Mesenchymal stem cell (in vitro differentiated cells and primary cell): ENCODE data around the gene NCOA7.

Experiments used
- DNase-seq: peaks from one replicate; pipeline ENCODE4 v3.0.0-alpha.2; 2013
- H2AFZ ChIP-seq: one replicate; pipeline ENCODE4 v1.6.1; 2013; ENCODE audit warnings: low read depth, mild to moderate bottlenecking, control low read depth, inconsistent platforms, low read length, moderate library complexity
- H2AK5ac ChIP-seq: 2 replicates; pipeline ENCODE4 v1.6.1; 2013; ENCODE audit warnings: low read length, moderate library complexity, mild to moderate bottlenecking, inconsistent platforms; ENCODE audit not compliant: severe bottlenecking
- H2BK120ac ChIP-seq: one replicate; pipeline ENCODE4 v1.6.1; 2013; ENCODE audit warnings: low read depth, mild to moderate bottlenecking, inconsistent platforms, low read length, moderate library complexity
- H2BK12ac ChIP-seq, 2 experiments: one replicate each; pipeline ENCODE4 v1.6.1; 2013; ENCODE audit warnings: inconsistent platforms in 2 of 2, low read length in 2 of 2, mild to moderate bottlenecking in 2 of 2, moderate library complexity in 2 of 2, control low read depth in 1 of 2
- H2BK15ac ChIP-seq: one replicate; pipeline ENCODE4 v1.6.1; 2013; ENCODE audit warnings: mild to moderate bottlenecking, low read depth, inconsistent platforms; ENCODE audit not compliant: poor library complexity, severe bottlenecking
- H2BK5ac ChIP-seq: 2 replicates; pipeline ENCODE4 v1.6.1; 2013; ENCODE audit warnings: low read depth, mild to moderate bottlenecking, low read length, control low read depth, inconsistent platforms; ENCODE audit not compliant: poor library complexity, severe bottlenecking
- H3K14ac ChIP-seq, 2 experiments: one replicate each; pipeline ENCODE4 v1.6.1; 2013; ENCODE audit warnings: inconsistent platforms in 2 of 2, low read length in 2 of 2, control low read depth in 1 of 2, mild to moderate bottlenecking in 1 of 2, moderate library complexity in 1 of 2
- H3K18ac ChIP-seq, 2 experiments: one replicate each; pipeline ENCODE4 v1.6.1; 2013; ENCODE audit warnings: inconsistent platforms in 2 of 2, low read length in 2 of 2, control low read depth in 1 of 2, low read depth in 1 of 2, mild to moderate bottlenecking in 1 of 2
- H3K23ac ChIP-seq, 2 experiments: one replicate each; pipeline ENCODE4 v1.6.1; 2013; ENCODE audit warnings: inconsistent platforms in 2 of 2, low read length in 2 of 2, mild to moderate bottlenecking in 2 of 2, moderate library complexity in 2 of 2, control low read depth in 1 of 2
- H3K27ac ChIP-seq: 2 replicates; pipeline ENCODE4 v1.5.1; 2013; ENCODE audit warnings: mild to moderate bottlenecking, moderate library complexity, low read length, control low read depth, inconsistent platforms; ENCODE audit not compliant: poor library complexity, severe bottlenecking
- H3K27me3 ChIP-seq, 2 experiments: 2 replicates each; pipeline versions ENCODE4 v1.6.1 to v1.7.0; 2013; ENCODE audit warnings: low read length in 2 of 2, mild to moderate bottlenecking in 2 of 2, moderate library complexity in 2 of 2, control low read depth in 1 of 2, inconsistent platforms in 1 of 2; ENCODE audit not compliant: control insufficient read depth in 1 of 2, insufficient read depth in 1 of 2
- H3K36me3 ChIP-seq, 2 experiments: 2 replicates each; pipeline versions ENCODE4 v1.6.1 to v1.7.0; 2013; ENCODE audit warnings: low read length in 2 of 2, control low read depth in 1 of 2, inconsistent platforms in 1 of 2, low read depth in 1 of 2, mild to moderate bottlenecking in 1 of 2; ENCODE audit not compliant: insufficient read depth in 2 of 2, control insufficient read depth in 1 of 2
- H3K4ac ChIP-seq, 2 experiments: one replicate each; pipeline ENCODE4 v1.6.1; 2013; ENCODE audit warnings: inconsistent platforms in 2 of 2, low read length in 2 of 2, mild to moderate bottlenecking in 2 of 2, moderate library complexity in 2 of 2, control low read depth in 1 of 2, low read depth in 1 of 2
- H3K4me1 ChIP-seq: 2 replicates; pipeline ENCODE4 v1.6.1; 2013; ENCODE audit warnings: low read depth, low read length, control low read depth; ENCODE audit not compliant: control insufficient read depth, insufficient read depth
- H3K4me2 ChIP-seq: 2 replicates; pipeline ENCODE4 v1.6.1; 2013; ENCODE audit warnings: low read length, mild to moderate bottlenecking, inconsistent platforms; ENCODE audit not compliant: poor library complexity, severe bottlenecking
- H3K4me3 ChIP-seq, 2 experiments: 2 replicates each; pipeline versions ENCODE4 v1.5.1 to v1.7.0; 2013; ENCODE audit warnings: low read length in 2 of 2, mild to moderate bottlenecking in 2 of 2, control low read depth in 1 of 2, low read depth in 1 of 2; ENCODE audit not compliant: insufficient read depth in 1 of 2
- H3K79me1 ChIP-seq: replicated peaks from 2 replicates; pipeline ENCODE4 v1.6.1; 2013; ENCODE audit warnings: mild to moderate bottlenecking, control low read depth, low read length, inconsistent platforms; ENCODE audit not compliant: poor library complexity, severe bottlenecking
- H3K9ac ChIP-seq: 2 replicates; pipeline ENCODE4 v1.7.0; 2013; ENCODE audit warnings: mild to moderate bottlenecking, low read length, moderate library complexity
- H3K9me3 ChIP-seq: 2 replicates; pipeline ENCODE4 v1.7.0; 2013; ENCODE audit warnings: mild to moderate bottlenecking, low read length; ENCODE audit not compliant: control insufficient read depth
- H4K8ac ChIP-seq: one replicate; pipeline ENCODE4 v1.6.1; 2013; ENCODE audit warnings: inconsistent platforms, mild to moderate bottlenecking, low read length, moderate library complexity
- H4K91ac ChIP-seq: one replicate; pipeline ENCODE4 v1.6.1; 2013; ENCODE audit warnings: mild to moderate bottlenecking, low read length, inconsistent platforms
- WGBS: methylation state at CpG from one replicate; pipeline ENCODE4 v1.1.7; 2013; ENCODE audit warnings: mixed read lengths; 5-methylcytosine and 5-hydroxymethylcytosine counted together

The NCOA7 gene

GRCh38 chr6:125765944-125766343 lies 24.8 kb upstream of the NCOA7 start:
- Histone ChIP-seq H3K4me2 (no peak overlapping the region), H2BK15ac (no peak overlapping the region), H2AFZ (no peak overlapping the region), H3K27me3 (no peaks in the 10 kb centered on the region), H3K4ac (no peak overlapping the region), H3K79me1 (no peaks in the 10 kb centered on the region), H2BK5ac (no peak overlapping the region), H3K23ac (no peak overlapping the region), H3K27ac (no peak overlapping the region), H3K4me3 (no peak overlapping the region), H2AK5ac (no peak overlapping the region), H4K8ac (no peak overlapping the region), H3K36me3 (no peaks in the 10 kb centered on the region), H2BK12ac (no peak overlapping the region), H3K9me3 (no peaks in the 10 kb centered on the region), H3K18ac (no peak overlapping the region), H2BK120ac (no peak overlapping the region), H3K14ac (no peak overlapping the region), H3K4me1 (no peaks in the 10 kb centered on the region), H3K9ac (no peak overlapping the region), H4K91ac (peak overlapping the region; percentile 15)
- 73% methylated on average over 1 of the region's 1 CpG for WGBS
- DNase-seq = no peak

DNA sequence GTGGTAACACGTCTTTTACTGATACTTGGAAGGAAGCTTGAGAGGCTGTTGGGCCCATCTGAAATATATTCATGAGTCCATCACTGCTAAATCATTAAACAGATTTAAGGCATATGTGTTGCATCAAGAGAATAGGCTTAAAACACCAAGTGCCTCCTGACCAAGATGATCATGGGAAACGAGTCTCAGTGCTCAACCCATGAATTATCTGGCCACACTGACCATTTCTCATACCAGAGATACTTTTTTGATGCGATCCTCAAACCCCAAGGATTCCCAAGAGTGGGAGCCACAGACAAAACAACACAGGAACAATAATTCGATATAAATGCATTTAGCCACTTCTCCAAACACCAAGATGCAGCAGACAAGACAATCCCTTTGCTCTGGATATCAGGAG lies 24.1 kb upstream of the NCOA7 start:
- H2BK12ac ChIP-seq = no peak overlapping the region
- H2AK5ac ChIP-seq = no peak overlapping the region
- no peak overlapping the region for H2BK15ac ChIP-seq
- H4K8ac ChIP-seq = no peak overlapping the region
- 92% methylated on average over 4 of the region's 4 CpGs for WGBS
- H3K79me1 ChIP-seq = no peaks in the 10 kb centered on the region
- no peak overlapping the region for H3K18ac ChIP-seq
- no peak overlapping the region for H2AFZ ChIP-seq
- DNase-seq = no peak
- H2BK5ac ChIP-seq = no peak overlapping the region
- no peak overlapping the region for H3K27ac ChIP-seq
- H3K4me1 ChIP-seq = no peaks in the 10 kb centered on the region
- H3K4ac ChIP-seq = no peak overlapping the region
- H3K27me3 ChIP-seq = no peaks in the 10 kb centered on the region
- H3K23ac ChIP-seq = no peak overlapping the region
- no peaks in the 10 kb centered on the region for H3K36me3 ChIP-seq
- H3K14ac ChIP-seq = no peak overlapping the region
- H3K4me2 ChIP-seq = no peak overlapping the region
- no peak overlapping the region for H3K9ac ChIP-seq
- no peak overlapping the region for H2BK120ac ChIP-seq
- H3K4me3 ChIP-seq = no peak overlapping the region
- no peak overlapping the region for H4K91ac ChIP-seq
- no peaks in the 10 kb centered on the region for H3K9me3 ChIP-seq

DNA sequence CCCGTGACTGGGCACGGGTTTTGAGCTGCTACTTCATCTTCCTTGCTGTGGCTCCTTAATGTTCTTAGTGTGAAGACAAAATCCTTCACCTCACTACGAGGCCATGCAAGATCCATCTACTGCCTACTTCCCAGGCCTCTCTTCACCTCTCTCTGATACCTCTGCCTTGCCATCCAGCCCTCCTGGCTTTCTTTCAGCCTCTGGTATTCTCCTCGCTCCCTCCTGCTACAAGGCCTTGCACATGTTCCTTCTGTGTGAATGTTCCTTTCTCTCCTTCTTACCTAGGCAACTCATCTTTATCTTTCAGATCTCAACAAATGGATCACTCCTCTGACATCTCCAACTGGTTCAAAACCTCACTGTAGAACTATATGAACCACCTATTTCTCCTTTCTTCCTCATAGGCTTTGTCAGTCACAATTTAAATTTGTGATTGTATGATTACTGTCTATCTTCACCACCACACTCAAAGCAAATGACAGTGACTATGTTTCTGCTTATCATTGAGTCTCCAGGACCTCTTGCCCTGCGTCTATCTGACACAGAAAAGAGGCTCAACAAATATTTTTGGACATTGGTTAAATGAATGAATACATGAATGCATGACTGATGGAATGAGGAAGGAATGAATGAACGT lies 21.5 kb upstream of the NCOA7 start:
- Histone ChIP-seq H3K79me1 (no peaks in the 10 kb centered on the region), H2BK120ac (no peak overlapping the region), H3K4ac (no peak overlapping the region), H4K91ac (no peak overlapping the region), H3K36me3 (no peaks in the 10 kb centered on the region), H3K27ac (no peak overlapping the region), H3K18ac (no peak overlapping the region), H3K23ac (no peak overlapping the region), H2BK12ac (no peak overlapping the region), H2BK15ac (no peak overlapping the region), H3K14ac (no peak overlapping the region), H3K27me3 (no peaks in the 10 kb centered on the region), H3K9me3 (no peaks in the 10 kb centered on the region), H3K4me1 (no peaks in the 10 kb centered on the region), H3K4me3 (no peak overlapping the region), H3K9ac (no peak overlapping the region), H2BK5ac (no peak overlapping the region), H2AFZ (no peak overlapping the region), H3K4me2 (no peak overlapping the region), H2AK5ac (no peak overlapping the region), H4K8ac (no peak overlapping the region)
- no peak for DNase-seq
- 72% methylated on average over 5 of the region's 6 CpGs for WGBS

DNA sequence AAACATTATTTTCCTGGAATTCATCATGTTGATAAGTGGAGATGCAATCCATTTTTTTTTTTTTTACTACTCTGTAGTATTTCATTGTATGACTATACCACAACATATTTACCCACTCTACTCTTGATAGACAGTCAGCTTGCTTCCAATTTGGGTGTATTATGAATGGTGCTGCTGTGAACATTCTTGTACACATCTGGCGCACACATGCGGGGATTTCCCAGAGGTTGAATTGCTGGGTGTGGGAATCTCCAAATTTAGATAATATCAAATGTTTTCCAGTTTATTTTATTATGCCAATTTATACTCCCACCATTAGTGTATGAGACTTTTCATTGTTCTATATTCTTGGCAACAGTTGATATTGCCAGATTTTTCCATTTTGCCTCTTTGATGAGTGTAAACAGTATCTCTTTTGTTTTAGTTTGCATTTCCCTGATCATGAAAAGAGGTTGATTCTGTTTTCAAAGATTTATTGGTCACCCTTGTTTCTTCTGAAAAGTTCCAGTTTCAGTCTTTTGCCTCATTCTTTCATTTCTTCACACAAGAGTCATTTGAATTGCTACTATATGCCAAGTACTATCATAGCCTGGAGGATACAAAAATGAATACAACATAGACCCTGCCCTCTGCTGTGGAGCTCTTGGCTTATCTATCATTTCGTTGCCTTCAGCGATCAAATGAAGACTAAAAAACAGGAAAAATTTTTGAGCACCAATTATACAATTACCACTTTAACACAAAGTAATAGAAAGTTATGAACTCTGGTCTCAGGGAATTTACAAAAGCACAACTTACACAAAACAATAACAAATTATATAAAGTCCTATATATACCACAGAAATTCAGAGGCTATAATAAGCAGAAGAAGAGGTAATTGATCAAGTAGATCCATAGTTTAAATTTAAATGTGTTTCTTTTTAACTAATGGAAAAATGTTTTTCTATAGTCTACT lies 17.1 kb upstream of the NCOA7 start:
- no peak overlapping the region for H3K4me2 ChIP-seq
- H4K91ac ChIP-seq = no peak overlapping the region
- no peaks in the 10 kb centered on the region for H3K9me3 ChIP-seq
- H3K4ac ChIP-seq = no peak overlapping the region
- H3K9ac ChIP-seq = no peak overlapping the region
- no peak overlapping the region for H2BK120ac ChIP-seq
- no peak overlapping the region for H3K18ac ChIP-seq
- DNase-seq = no peak
- 90% methylated on average over 2 of the region's 4 CpGs for WGBS
- no peak overlapping the region for H2BK15ac ChIP-seq
- no peak overlapping the region for H2BK12ac ChIP-seq
- peaks cover 1% of the 10 kb centered on the region for H3K79me1 ChIP-seq
- no peak overlapping the region for H3K23ac ChIP-seq
- H3K36me3 ChIP-seq = no peaks in the 10 kb centered on the region
- H3K4me1 ChIP-seq = peaks cover 2% of the 10 kb centered on the region
- H2AFZ ChIP-seq = no peak overlapping the region
- H3K4me3 ChIP-seq = no peak overlapping the region
- H3K14ac ChIP-seq = no peak overlapping the region
- H2BK5ac ChIP-seq = no peak overlapping the region
- H3K27ac ChIP-seq = no peak overlapping the region
- H3K27me3 ChIP-seq = no peaks in the 10 kb centered on the region
- H2AK5ac ChIP-seq = no peak overlapping the region
- H4K8ac ChIP-seq = no peak overlapping the region
